HepG2 (cell line): Measurements from ENCODE around the gene ZMIZ1. TPM values are rescaled to one million over a fixed set of nuclear protein-coding genes. Genes with fewer than 3 reads are reported as not detected.

Experiments used
- ARID2 ChIP-seq: sonication (generic); formaldehyde crosslinking; IDR thresholded peaks from 2 replicates; pipeline ENCODE4 v1.8.1; 2022; ENCODE audit warnings: mild to moderate bottlenecking, missing genetic modification reagents, borderline replicate concordance
- ATF4 ChIP-seq, 2 experiments: fragments of 450-650 bp in 1 of 2; sonication (generic) in 1 of 2; formaldehyde crosslinking; IDR thresholded peaks; 2 replicates each; pipeline versions ENCODE4 v1.5.0 to v1.8.0; 2020 to 2022; ENCODE audit warnings: mild to moderate bottlenecking in 1 of 2, missing genetic modification reagents in 1 of 2
- DBP ChIP-seq: sonication (generic); formaldehyde crosslinking; IDR thresholded peaks from 2 replicates; pipeline ENCODE4 v1.4.0; 2020; ENCODE audit warnings: missing genetic modification reagents; ENCODE audit errors: not compliant biosample characterization
- GATA4 ChIP-seq: sonication (generic); IDR thresholded peaks from 2 replicates; pipeline ENCODE4 v1.6.1; 2016; ENCODE audit warnings: antibody characterized with exemption, low read depth, borderline replicate concordance
- MAF1 ChIP-seq: sonication (generic); formaldehyde crosslinking; IDR thresholded peaks from 2 replicates; pipeline ENCODE4 v1.5.0; 2020; ENCODE audit warnings: missing genetic modification reagents, borderline replicate concordance
- MXD4 ChIP-seq: IDR thresholded peaks from 2 replicates; pipeline ENCODE4 v1.6.1; 2016; ENCODE audit warnings: mild to moderate bottlenecking, missing biosample characterization, missing genetic modification reagents
- NFE2 ChIP-seq: sonication (generic); formaldehyde crosslinking; IDR thresholded peaks from 2 replicates; pipeline ENCODE4 v1.4.0; 2020; ENCODE audit warnings: missing genetic modification reagents
- PHB2 ChIP-seq: fragments of 450-650 bp; IDR thresholded peaks from 2 replicates; pipeline ENCODE4 v1.6.1; 2018; ENCODE audit not compliant: partially characterized antibody
- PRDM4 ChIP-seq: sonication (generic); formaldehyde crosslinking; IDR thresholded peaks from 2 replicates; pipeline ENCODE4 v1.9.0; 2021; ENCODE audit warnings: missing genetic modification reagents, borderline replicate concordance
- RXRA ChIP-seq: sonication (generic); formaldehyde crosslinking; IDR thresholded peaks from 2 replicates; pipeline ENCODE4 v1.5.1; 2020; ENCODE audit warnings: missing genetic modification reagents
- SIN3A ChIP-seq: IDR thresholded peaks from 2 replicates; pipeline ENCODE4 v1.6.1; 2011; ENCODE audit warnings: low read depth, mild to moderate bottlenecking, control low read depth, low read length, borderline replicate concordance
- SIN3B ChIP-seq: fragments of 150-350 bp; IDR thresholded peaks from 2 replicates; pipeline ENCODE4 v1.6.1; 2014; ENCODE audit warnings: low read length
- ZBTB7A ChIP-seq: sonication (generic); formaldehyde crosslinking; IDR thresholded peaks from 2 replicates; pipeline ENCODE4 v1.8.0; 2022; ENCODE audit warnings: mild to moderate bottlenecking, missing genetic modification reagents
- ZNF496 ChIP-seq: sonication (generic); formaldehyde crosslinking; IDR thresholded peaks from 2 replicates; pipeline ENCODE4 v1.8.1; 2023; ENCODE audit warnings: mild to moderate bottlenecking, moderate library complexity, missing genetic modification reagents; ENCODE audit not compliant: insufficient replicate concordance
- ZNF552 ChIP-seq: sonication (generic); formaldehyde crosslinking; IDR thresholded peaks from 2 replicates; pipeline ENCODE4 v1.9.0; 2022; ENCODE audit warnings: missing genetic modification reagents, mild to moderate bottlenecking, borderline replicate concordance
- ZNF75D ChIP-seq: sonication (generic); formaldehyde crosslinking; IDR thresholded peaks from 2 replicates; pipeline ENCODE4 v1.8.1; 2023; ENCODE audit warnings: missing genetic modification reagents, mild to moderate bottlenecking, borderline replicate concordance
- ZNF83 ChIP-seq: sonication (generic); formaldehyde crosslinking; IDR thresholded peaks from 2 replicates; pipeline ENCODE4 v1.4.0; 2020; ENCODE audit warnings: missing genetic modification reagents, mild to moderate bottlenecking, borderline replicate concordance
- polyA plus RNA-seq, 8 experiments: library from polyadenylated mRNA; depleted of rRNA in 3 of 8; stranded (reverse) in 7 of 8; unstranded in 1 of 8; fragments of >200 nt; fragmentation: Illumina TruSeq in 4 of 8; extraction: Trizol in 4 of 8; gene quantifications; 2 replicates each; pipeline versions ENCODE4 v1.2.1 to v1.2.3, GENCODE V29; 2011 to 2016; ENCODE audit warnings: low read depth in 4 of 8, missing spikeins in 1 of 8, mixed read lengths in 1 of 8; ENCODE audit not compliant: insufficient read depth in 1 of 8
- total RNA-seq, 5 experiments: library from RNA; depleted of rRNA; stranded (reverse); fragments of >200 nt; fragmentation: Illumina TruSeq; extraction: Trizol; gene quantifications; 2 replicates each; pipeline ENCODE4 v1.2.3, GENCODE V29; 2016; ENCODE audit warnings: low read depth in 1 of 5
- TF ChIP-seq, protein P1 (sequence below), 2 experiments: IDR thresholded peaks; 2 replicates each; pipeline ENCODE4 v1.6.1; 2011 to 2012; ENCODE audit warnings: low read length in 2 of 2, borderline replicate concordance in 1 of 2, low read depth in 1 of 2, mild to moderate bottlenecking in 1 of 2, moderate library complexity in 1 of 2

Gene ZMIZ1
- total and polyA plus RNA-seq, 2 of the 13 experiments (the other 11 are each of a cell fraction or from before 2014, with no cell fraction given), result 5.3 to 10.2 TPM

- TF ChIP-seq PRDM4 (no peak), MXD4 (no peak; the same call in 1 of the 2 replicates), ZBTB7A (CRISPR knock-in tag) (peak; percentile 63; the same call in 1 of the 2 replicates), ZNF552 (CRISPR knock-in tag) (no peak), ZNF83 (CRISPR knock-in tag) (no peak), ZNF75D (no peak), DBP (CRISPR knock-in tag) (no peak), NFE2 (CRISPR knock-in tag) (no peak), GATA4 (peak; percentile 50; the same call in 1 of the 2 replicates), ATF4 (CRISPR knock-in tag; IDR thresholded peaks at IDR 0.05) (no peak), ARID2 (CRISPR knock-in tag) (no peak), ZNF496 (CRISPR knock-in tag) (no peak), RXRA (CRISPR knock-in tag) (peak; percentile 60), MAF1 (CRISPR knock-in tag) (no peak), SIN3B (no peak), SIN3A (peak; percentile 32; the same call in 1 of the 2 replicates), PHB2 (no peak)
- TF ChIP-seq, protein P1, sequence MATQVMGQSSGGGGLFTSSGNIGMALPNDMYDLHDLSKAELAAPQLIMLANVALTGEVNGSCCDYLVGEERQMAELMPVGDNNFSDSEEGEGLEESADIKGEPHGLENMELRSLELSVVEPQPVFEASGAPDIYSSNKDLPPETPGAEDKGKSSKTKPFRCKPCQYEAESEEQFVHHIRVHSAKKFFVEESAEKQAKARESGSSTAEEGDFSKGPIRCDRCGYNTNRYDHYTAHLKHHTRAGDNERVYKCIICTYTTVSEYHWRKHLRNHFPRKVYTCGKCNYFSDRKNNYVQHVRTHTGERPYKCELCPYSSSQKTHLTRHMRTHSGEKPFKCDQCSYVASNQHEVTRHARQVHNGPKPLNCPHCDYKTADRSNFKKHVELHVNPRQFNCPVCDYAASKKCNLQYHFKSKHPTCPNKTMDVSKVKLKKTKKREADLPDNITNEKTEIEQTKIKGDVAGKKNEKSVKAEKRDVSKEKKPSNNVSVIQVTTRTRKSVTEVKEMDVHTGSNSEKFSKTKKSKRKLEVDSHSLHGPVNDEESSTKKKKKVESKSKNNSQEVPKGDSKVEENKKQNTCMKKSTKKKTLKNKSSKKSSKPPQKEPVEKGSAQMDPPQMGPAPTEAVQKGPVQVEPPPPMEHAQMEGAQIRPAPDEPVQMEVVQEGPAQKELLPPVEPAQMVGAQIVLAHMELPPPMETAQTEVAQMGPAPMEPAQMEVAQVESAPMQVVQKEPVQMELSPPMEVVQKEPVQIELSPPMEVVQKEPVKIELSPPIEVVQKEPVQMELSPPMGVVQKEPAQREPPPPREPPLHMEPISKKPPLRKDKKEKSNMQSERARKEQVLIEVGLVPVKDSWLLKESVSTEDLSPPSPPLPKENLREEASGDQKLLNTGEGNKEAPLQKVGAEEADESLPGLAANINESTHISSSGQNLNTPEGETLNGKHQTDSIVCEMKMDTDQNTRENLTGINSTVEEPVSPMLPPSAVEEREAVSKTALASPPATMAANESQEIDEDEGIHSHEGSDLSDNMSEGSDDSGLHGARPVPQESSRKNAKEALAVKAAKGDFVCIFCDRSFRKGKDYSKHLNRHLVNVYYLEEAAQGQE (IDR thresholded peaks at IDR 0.05; ENCODE audit: borderline replicate concordance in 1 of 2, low read depth in 1 of 2, low read length in 2 of 2), result no peak
These were observed 108.3 kb downstream of the ZMIZ1 start (continued) for GRCh38 chr10:79176949-79177602.
